Neural cell (in vitro differentiated cells): ENCODE results near the gene KCTD19. TPM values are rescaled to one million over a fixed set of nuclear protein-coding genes. Genes with fewer than 3 reads are reported as not detected.

ENCODE experiments used
- H2AFZ ChIP-seq: fragments of 200-600, 300-800 bp; sonication (generic), shearing (Covaris generic); 2 replicates; pipeline ENCODE4 v1.6.0; 2014; ENCODE audit warnings: low read depth, mild to moderate bottlenecking, antibody characterized with exemption, low read length, moderate library complexity
- H3F3A ChIP-seq: fragments of 200-600 bp; shearing (Covaris generic); 2 replicates; pipeline ENCODE4 v1.6.1; 2016; ENCODE audit warnings: mild to moderate bottlenecking, moderate library complexity, mixed read lengths, antibody characterized with exemption, low read length; ENCODE audit not compliant: insufficient read depth, poor library complexity, severe bottlenecking
- H3K27ac ChIP-seq: fragments of 200-600, 300-800 bp; sonication (generic), shearing (Covaris generic); 2 replicates; pipeline ENCODE4 v1.5.1; 2014; ENCODE audit warnings: mild to moderate bottlenecking, low read length, moderate library complexity
- H3K27me3 ChIP-seq: fragments of 300-800, 200-600 bp; sonication (generic), shearing (Covaris generic); 2 replicates; pipeline ENCODE4 v1.6.0; 2014; ENCODE audit warnings: mild to moderate bottlenecking, low read depth, low read length, moderate library complexity; ENCODE audit not compliant: insufficient read depth
- H3K36me3 ChIP-seq: fragments of 300-800, 200-600 bp; sonication (generic), shearing (Covaris generic); 2 replicates; pipeline ENCODE4 v1.5.1; 2014; ENCODE audit warnings: mild to moderate bottlenecking, antibody characterized with exemption, low read length, moderate library complexity; ENCODE audit not compliant: insufficient read depth
- H3K4me2 ChIP-seq: fragments of 300-800, 200-600 bp; sonication (generic), shearing (Covaris generic); 2 replicates; pipeline ENCODE4 v1.6.0; 2014; ENCODE audit warnings: mild to moderate bottlenecking, low read length
- H3K4me3 ChIP-seq: fragments of 300-800, 200-600 bp; sonication (generic), shearing (Covaris generic); 2 replicates; pipeline ENCODE4 v1.5.1; 2014; ENCODE audit warnings: mild to moderate bottlenecking, low read length, moderate library complexity
- H3K79me2 ChIP-seq: fragments of 200-600 bp; shearing (Covaris generic); replicated peaks from 2 replicates; pipeline ENCODE4 v1.6.0; 2014; ENCODE audit warnings: mild to moderate bottlenecking, low read length, moderate library complexity; ENCODE audit not compliant: insufficient read depth
- H3K9ac ChIP-seq: fragments of 300-800, 200-600 bp; sonication (generic), shearing (Covaris generic); 2 replicates; pipeline ENCODE4 v1.6.1; 2016; ENCODE audit warnings: mild to moderate bottlenecking, low read length, mixed read lengths
- H3K9me2 ChIP-seq: fragments of 200-600 bp; shearing (Covaris generic); 2 replicates; pipeline ENCODE4 v1.6.1; 2016; ENCODE audit warnings: mild to moderate bottlenecking, low read length, mixed read lengths; ENCODE audit not compliant: insufficient read depth
- H3K9me3 ChIP-seq: fragments of 200-600, 300-800 bp; sonication (generic), shearing (Covaris generic); 2 replicates; pipeline ENCODE4 v1.6.1; 2016; ENCODE audit warnings: mild to moderate bottlenecking, mixed run types, low read length, moderate library complexity, mixed read lengths
- H4K20me1 ChIP-seq: fragments of 200-600 bp; shearing (Covaris generic); 2 replicates; pipeline ENCODE4 v1.6.1; 2016; ENCODE audit warnings: mild to moderate bottlenecking, mixed run types; ENCODE audit not compliant: insufficient read depth
- EP300 ChIP-seq: fragments of 450-650 bp; conservative IDR thresholded peaks from 2 replicates; pipeline ENCODE4 v1.6.1; 2014; ENCODE audit warnings: antibody characterized with exemption, mild to moderate bottlenecking, moderate library complexity; ENCODE audit not compliant: poor library complexity, severe bottlenecking
- EZH2 ChIP-seq: fragments of 200-600, 300-800 bp; shearing (Covaris generic), sonication (generic); IDR thresholded peaks from 2 replicates; pipeline ENCODE4 v1.6.1; 2014; ENCODE audit warnings: antibody characterized with exemption, low read length, borderline replicate concordance, mild to moderate bottlenecking; ENCODE audit not compliant: insufficient read depth, poor library complexity, severe bottlenecking
- MXI1 ChIP-seq: fragments of 450-650 bp; conservative IDR thresholded peaks from 2 replicates; pipeline ENCODE4 v1.6.1; 2014; ENCODE audit warnings: antibody characterized with exemption, mild to moderate bottlenecking; ENCODE audit not compliant: poor library complexity, severe bottlenecking
- POLR2AphosphoS5 ChIP-seq: IDR thresholded peaks from 2 replicates; pipeline ENCODE4 v1.6.1; 2012
- RAD21 ChIP-seq: fragments of 450-650 bp; conservative IDR thresholded peaks from 2 replicates; pipeline ENCODE4 v1.6.1; 2014; ENCODE audit warnings: antibody characterized with exemption, mild to moderate bottlenecking, moderate library complexity
- REST ChIP-seq: IDR thresholded peaks from 2 replicates; pipeline ENCODE4 v1.6.1; 2012; ENCODE audit warnings: borderline replicate concordance
- SMC3 ChIP-seq: fragments of 450-650 bp; conservative IDR thresholded peaks from 2 replicates; pipeline ENCODE4 v1.6.1; 2014; ENCODE audit warnings: antibody characterized with exemption, mild to moderate bottlenecking, moderate library complexity; ENCODE audit not compliant: poor library complexity
- TAF1 ChIP-seq: IDR thresholded peaks from 2 replicates; pipeline ENCODE4 v1.6.1; 2012; ENCODE audit warnings: low read depth
- polyA plus RNA-seq: library from polyadenylated mRNA; depleted of rRNA; stranded (reverse); fragments of >200 nt; gene quantifications from 2 replicates; pipeline ENCODE4 v1.2.3, GENCODE V29; 2014
- TF ChIP-seq, protein P1 (sequence below): fragments of 450-650 bp; IDR thresholded peaks from 2 replicates; pipeline ENCODE4 v1.5.1; 2014; ENCODE audit warnings: antibody characterized with exemption, mild to moderate bottlenecking, moderate library complexity; ENCODE audit not compliant: poor library complexity, severe bottlenecking

Gene KCTD19
- polyA plus RNA-seq, 1 donor from 2014 or later: 0.45 TPM

DNA sequence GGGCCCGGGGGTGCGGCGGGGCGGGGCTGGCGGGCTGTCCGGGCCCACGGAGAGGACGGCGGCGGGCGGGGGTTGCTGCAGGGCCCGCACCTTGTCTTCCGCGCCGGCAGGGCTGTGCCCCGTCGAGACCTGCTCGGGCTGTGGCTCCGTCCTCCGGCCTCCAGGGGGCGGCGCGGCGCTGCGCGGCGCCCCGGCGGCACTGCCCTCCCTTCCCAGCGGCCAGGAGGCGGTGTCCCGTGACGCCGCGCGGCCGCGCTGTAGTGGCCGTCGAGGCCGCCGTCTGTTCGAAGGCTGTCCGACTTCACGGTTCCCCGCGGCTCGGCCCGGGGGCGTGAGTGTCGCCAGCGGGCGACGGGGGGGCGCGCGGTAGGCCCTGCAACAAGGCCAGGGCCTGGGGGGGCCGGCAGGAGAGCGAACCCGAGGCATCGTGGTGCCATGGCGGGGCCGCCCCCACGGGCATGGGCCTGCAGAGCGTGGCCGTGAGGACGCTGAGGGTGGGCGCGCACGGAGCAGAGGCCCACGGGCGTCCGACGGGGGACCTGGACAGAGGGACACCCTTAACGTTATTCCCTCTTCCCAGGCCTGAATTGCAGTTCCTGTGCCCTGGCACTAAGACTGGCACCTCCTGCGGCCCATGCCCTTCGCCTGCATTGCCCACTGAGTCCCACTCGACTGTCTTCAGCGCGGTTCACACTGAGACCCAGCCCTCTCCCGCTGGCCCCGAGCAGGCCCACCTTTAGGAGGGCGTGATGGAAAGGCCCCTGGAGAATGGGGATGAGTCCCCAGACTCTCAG is 47.0 kb downstream of the KCTD19 start, which contains the start of gene PLEKHG4:
TSS of gene PLEKHG4 (plus strand) at position 237 of the 794 bp plus-strand sequence. CDS start at position 750, 513 bp downstream.
- TF ChIP-seq RAD21 (no peak), EZH2 (no peak), TAF1 (no peak), REST (no peak), MXI1 (no peak), SMC3 (no peak), EP300 (no peak), POLR2AphosphoS5 (no peak)
- TF ChIP-seq, protein P1, sequence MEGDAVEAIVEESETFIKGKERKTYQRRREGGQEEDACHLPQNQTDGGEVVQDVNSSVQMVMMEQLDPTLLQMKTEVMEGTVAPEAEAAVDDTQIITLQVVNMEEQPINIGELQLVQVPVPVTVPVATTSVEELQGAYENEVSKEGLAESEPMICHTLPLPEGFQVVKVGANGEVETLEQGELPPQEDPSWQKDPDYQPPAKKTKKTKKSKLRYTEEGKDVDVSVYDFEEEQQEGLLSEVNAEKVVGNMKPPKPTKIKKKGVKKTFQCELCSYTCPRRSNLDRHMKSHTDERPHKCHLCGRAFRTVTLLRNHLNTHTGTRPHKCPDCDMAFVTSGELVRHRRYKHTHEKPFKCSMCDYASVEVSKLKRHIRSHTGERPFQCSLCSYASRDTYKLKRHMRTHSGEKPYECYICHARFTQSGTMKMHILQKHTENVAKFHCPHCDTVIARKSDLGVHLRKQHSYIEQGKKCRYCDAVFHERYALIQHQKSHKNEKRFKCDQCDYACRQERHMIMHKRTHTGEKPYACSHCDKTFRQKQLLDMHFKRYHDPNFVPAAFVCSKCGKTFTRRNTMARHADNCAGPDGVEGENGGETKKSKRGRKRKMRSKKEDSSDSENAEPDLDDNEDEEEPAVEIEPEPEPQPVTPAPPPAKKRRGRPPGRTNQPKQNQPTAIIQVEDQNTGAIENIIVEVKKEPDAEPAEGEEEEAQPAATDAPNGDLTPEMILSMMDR: no peak

DNA sequence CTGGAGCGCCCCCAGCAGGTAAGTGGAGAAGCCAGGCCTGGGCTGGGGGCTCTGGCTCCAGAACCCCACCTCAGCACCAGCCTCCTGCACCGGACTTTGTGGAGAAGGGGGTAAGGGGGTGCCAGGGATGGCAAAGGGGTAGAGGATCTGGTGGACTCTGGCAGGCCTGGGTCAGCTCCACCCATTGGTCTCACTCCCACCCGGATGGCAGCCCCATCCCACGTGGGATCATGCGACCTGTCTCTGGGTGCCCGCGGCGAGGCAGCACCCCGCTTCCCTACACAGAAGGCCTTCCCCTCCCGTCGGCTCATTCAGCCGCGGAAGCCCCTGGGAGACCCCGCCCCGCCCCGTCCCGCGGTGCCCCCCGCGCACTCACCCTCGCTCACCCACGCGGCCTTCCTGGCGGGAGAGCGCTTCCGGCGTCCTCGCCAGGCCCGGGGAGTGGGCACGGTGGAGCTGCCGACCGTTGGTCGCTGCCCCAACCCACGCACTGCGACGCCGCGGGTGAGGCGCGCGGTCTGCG is 47.7 kb downstream of the KCTD19 start:
- TF ChIP-seq EZH2: no peak
- TF ChIP-seq SMC3: no peak
- no peak for TF ChIP-seq TAF1
- no peak for TF ChIP-seq RAD21
- no peak for TF ChIP-seq EP300
- TF ChIP-seq POLR2AphosphoS5: no peak
- TF ChIP-seq, protein P1: no peak
- no peak for TF ChIP-seq REST
- TF ChIP-seq MXI1: no peak
- no peaks in the 10 kb centered on the region for H3K9me2 ChIP-seq
- no peaks in the 10 kb centered on the region for H3K9me3 ChIP-seq
- H3K27ac ChIP-seq: no peak overlapping the region
- no peak overlapping the region for H3K9ac ChIP-seq
- H2AFZ ChIP-seq: no peak overlapping the region
- H3K27me3 ChIP-seq: peaks cover 6% of the 10 kb centered on the region
- no peaks in the 10 kb centered on the region for H4K20me1 ChIP-seq
- H3F3A ChIP-seq: no peaks in the 10 kb centered on the region
- H3K36me3 ChIP-seq: no peaks in the 10 kb centered on the region
- no peak overlapping the region for H3K4me2 ChIP-seq
- no peaks in the 10 kb centered on the region for H3K79me2 ChIP-seq
- no peak overlapping the region for H3K4me3 ChIP-seq

More for the DNA sequence above, 47.0 kb downstream of the KCTD19 start, which contains the start of gene PLEKHG4:
- Histone ChIP-seq H3F3A (no peaks in the 10 kb centered on the region), H4K20me1 (no peaks in the 10 kb centered on the region), H3K9me2 (no peaks in the 10 kb centered on the region), H3K36me3 (no peaks in the 10 kb centered on the region), H3K27ac (no peak within 1 kb of the TSS), H3K4me3 (no peak within 1 kb of the TSS), H3K9me3 (no peaks in the 10 kb centered on the region), H3K4me2 (no peak within 1 kb of the TSS), H3K9ac (no peak within 1 kb of the TSS), H3K27me3 (peaks cover 6% of the 10 kb centered on the region), H3K79me2 (no peaks in the 10 kb centered on the region), H2AFZ (no peak within 1 kb of the TSS)
